ENCODE data around the gene ARHGAP18.

- TF ChIP-seq, protein P1, sequence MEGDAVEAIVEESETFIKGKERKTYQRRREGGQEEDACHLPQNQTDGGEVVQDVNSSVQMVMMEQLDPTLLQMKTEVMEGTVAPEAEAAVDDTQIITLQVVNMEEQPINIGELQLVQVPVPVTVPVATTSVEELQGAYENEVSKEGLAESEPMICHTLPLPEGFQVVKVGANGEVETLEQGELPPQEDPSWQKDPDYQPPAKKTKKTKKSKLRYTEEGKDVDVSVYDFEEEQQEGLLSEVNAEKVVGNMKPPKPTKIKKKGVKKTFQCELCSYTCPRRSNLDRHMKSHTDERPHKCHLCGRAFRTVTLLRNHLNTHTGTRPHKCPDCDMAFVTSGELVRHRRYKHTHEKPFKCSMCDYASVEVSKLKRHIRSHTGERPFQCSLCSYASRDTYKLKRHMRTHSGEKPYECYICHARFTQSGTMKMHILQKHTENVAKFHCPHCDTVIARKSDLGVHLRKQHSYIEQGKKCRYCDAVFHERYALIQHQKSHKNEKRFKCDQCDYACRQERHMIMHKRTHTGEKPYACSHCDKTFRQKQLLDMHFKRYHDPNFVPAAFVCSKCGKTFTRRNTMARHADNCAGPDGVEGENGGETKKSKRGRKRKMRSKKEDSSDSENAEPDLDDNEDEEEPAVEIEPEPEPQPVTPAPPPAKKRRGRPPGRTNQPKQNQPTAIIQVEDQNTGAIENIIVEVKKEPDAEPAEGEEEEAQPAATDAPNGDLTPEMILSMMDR (IDR thresholded peaks at IDR 0.05 in 8 of 11, conservative IDR thresholded peaks at IDR 0.05 in 3 of 11), result no peak
- no peak for TF ChIP-seq POLR2A (IDR thresholded peaks at IDR 0.05)
These were observed 30.0 kb upstream of the ARHGAP18 start for GRCh38 chr6:129740013-129740412.

All from spleen (tissue), 7 donors.